SH-SY5Y (cell line): ENCODE data around the gene KRT15.

Source experiments
- GATA2 ChIP-seq: IDR thresholded peaks from 2 replicates; pipeline ENCODE4 v1.6.1; 2011; ENCODE audit warnings: mild to moderate bottlenecking, low read depth, low read length
- GATA3 ChIP-seq: IDR thresholded peaks from 2 replicates; pipeline ENCODE4 v1.6.1; 2011; ENCODE audit warnings: low read depth, mild to moderate bottlenecking, low read length, moderate library complexity

GRCh38 chr17:41505007-41505808, 13.5 kb downstream of the KRT15 start, which contains the start of gene KRT13:
- no peak for TF ChIP-seq GATA2
- TF ChIP-seq GATA3: no peak
